Fibroblast of peridontal ligament (primary cell): ENCODE results near the gene FRMD4B.
A peak's percentile ranks its signal among the peaks of the same experiment; 100 is the strongest.
"Not testable (repeated sequence)": the region's sequence is repeated elsewhere in the genome, so short reads cannot be mapped to it uniquely, and the experiment has no call there.

Experiments
- DNase-seq: peaks from one replicate; pipeline ENCODE4 v3.0.0-alpha.2; 2010; ENCODE audit errors: extremely low read depth

FRMD4B gene

GRCh38 chr3:69283913-69284611 lies 101.8 kb downstream of the FRMD4B start:
- no peak for DNase-seq

- DNase-seq, result no peak
These were observed 102.4 kb downstream of the FRMD4B start for GRCh38 chr3:69283496-69283895.

GRCh38 chr3:69282181-69282580 lies 103.7 kb downstream of the FRMD4B start:
- DNase-seq, result no peak

GRCh38 chr3:69277403-69277802 lies 108.5 kb downstream of the FRMD4B start:
- DNase-seq, result not testable (repeated sequence)

GRCh38 chr3:69276884-69277283 lies 109.0 kb downstream of the FRMD4B start:
- no peak for DNase-seq

- DNase-seq, result not testable (repeated sequence)
These were observed 109.7 kb downstream of the FRMD4B start for GRCh38 chr3:69276191-69276590.

- no peak for DNase-seq
These were observed 112.0 kb downstream of the FRMD4B start for GRCh38 chr3:69273896-69274295.

GRCh38 chr3:69272556-69272955 lies 113.3 kb downstream of the FRMD4B start:
- no peak for DNase-seq

- DNase-seq, result no peak
These were observed 114.8 kb downstream of the FRMD4B start for GRCh38 chr3:69271098-69271497.

- DNase-seq, result no peak
These were observed 119.3 kb downstream of the FRMD4B start for GRCh38 chr3:69266585-69266984.

- not testable (repeated sequence) for DNase-seq
These were observed 119.8 kb downstream of the FRMD4B start for GRCh38 chr3:69266071-69266470.

- DNase-seq, result not testable (repeated sequence)
These were observed 125.0 kb downstream of the FRMD4B start for GRCh38 chr3:69260843-69261405.

GRCh38 chr3:69260216-69260787 lies 125.6 kb downstream of the FRMD4B start:
- no peak for DNase-seq

- no peak for DNase-seq
These were observed 126.8 kb downstream of the FRMD4B start for GRCh38 chr3:69259125-69259524.

- DNase-seq, result no peak
These were observed 130.0 kb downstream of the FRMD4B start for GRCh38 chr3:69255928-69256327.

GRCh38 chr3:69254351-69254750 lies 131.5 kb downstream of the FRMD4B start:
- DNase-seq, result no peak

GRCh38 chr3:69252631-69253030 lies 133.3 kb downstream of the FRMD4B start:
- DNase-seq, result no peak

GRCh38 chr3:69252141-69252540 lies 133.7 kb downstream of the FRMD4B start:
- DNase-seq, result no peak

GRCh38 chr3:69251078-69251805 lies 134.6 kb downstream of the FRMD4B start:
- DNase-seq, result no peak

GRCh38 chr3:69250014-69250413 lies 135.9 kb downstream of the FRMD4B start:
- DNase-seq, result peak; percentile 45

- DNase-seq, result no peak
These were observed 136.9 kb downstream of the FRMD4B start for GRCh38 chr3:69249001-69249400.

- no peak for DNase-seq
These were observed 137.5 kb downstream of the FRMD4B start for GRCh38 chr3:69248436-69248835.

- DNase-seq, result no peak
These were observed 139.3 kb downstream of the FRMD4B start for GRCh38 chr3:69246612-69247011.
